ENCODE data around the gene PIP5K1A.

DNA sequence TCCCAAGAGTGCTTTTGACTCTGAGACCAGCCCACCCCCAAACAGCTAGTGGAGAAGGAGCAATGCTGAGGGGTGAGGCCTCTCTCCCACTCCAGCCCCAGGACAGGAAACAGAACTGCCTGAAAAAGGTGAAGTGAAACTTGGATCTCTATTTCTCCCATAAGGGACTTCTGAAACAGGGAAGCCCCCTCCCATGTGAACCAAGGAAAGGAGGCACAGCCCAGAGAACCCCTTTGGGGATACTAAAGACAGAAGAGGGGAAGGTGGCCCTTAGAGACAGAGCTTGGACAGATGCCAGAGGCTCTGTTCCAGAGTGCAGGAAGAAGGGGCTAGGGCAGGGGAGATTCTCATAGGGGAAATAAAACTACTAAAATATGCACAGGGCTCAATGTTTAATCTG, 39.0 kb upstream of the PIP5K1A start:
- TF ChIP-seq, protein P1, sequence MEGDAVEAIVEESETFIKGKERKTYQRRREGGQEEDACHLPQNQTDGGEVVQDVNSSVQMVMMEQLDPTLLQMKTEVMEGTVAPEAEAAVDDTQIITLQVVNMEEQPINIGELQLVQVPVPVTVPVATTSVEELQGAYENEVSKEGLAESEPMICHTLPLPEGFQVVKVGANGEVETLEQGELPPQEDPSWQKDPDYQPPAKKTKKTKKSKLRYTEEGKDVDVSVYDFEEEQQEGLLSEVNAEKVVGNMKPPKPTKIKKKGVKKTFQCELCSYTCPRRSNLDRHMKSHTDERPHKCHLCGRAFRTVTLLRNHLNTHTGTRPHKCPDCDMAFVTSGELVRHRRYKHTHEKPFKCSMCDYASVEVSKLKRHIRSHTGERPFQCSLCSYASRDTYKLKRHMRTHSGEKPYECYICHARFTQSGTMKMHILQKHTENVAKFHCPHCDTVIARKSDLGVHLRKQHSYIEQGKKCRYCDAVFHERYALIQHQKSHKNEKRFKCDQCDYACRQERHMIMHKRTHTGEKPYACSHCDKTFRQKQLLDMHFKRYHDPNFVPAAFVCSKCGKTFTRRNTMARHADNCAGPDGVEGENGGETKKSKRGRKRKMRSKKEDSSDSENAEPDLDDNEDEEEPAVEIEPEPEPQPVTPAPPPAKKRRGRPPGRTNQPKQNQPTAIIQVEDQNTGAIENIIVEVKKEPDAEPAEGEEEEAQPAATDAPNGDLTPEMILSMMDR (IDR thresholded peaks at IDR 0.05): no peak
- no peak for TF ChIP-seq POLR2A (IDR thresholded peaks at IDR 0.05)

Measured in adrenal gland (tissue), 5 donors.